WI38 (cell line): ENCODE measurements around the gene OCIAD2.
"Not testable (repeated sequence)": the region's sequence is repeated elsewhere in the genome, so short reads cannot be mapped to it uniquely, and the experiment has no call there.

Experiments used
- H3K4me3 ChIP-seq: 2 replicates; pipeline ENCODE4 v1.5.1; 2011; ENCODE audit warnings: low read depth, mild to moderate bottlenecking, control low read depth, low read length
- CTCF ChIP-seq: IDR thresholded peaks from 2 replicates; pipeline ENCODE4 v1.5.1; 2012; ENCODE audit warnings: low read depth, mild to moderate bottlenecking, control low read depth, low read length

Gene OCIAD2

GRCh38 chr4:48853604-48854394, 52.8 kb downstream of the OCIAD2 start:
- H3K4me3 ChIP-seq, result no peak overlapping the region
- no peak for TF ChIP-seq CTCF

- TF ChIP-seq CTCF, result no peak
- H3K4me3 ChIP-seq, result no peak overlapping the region
Observed at GRCh38 chr4:48851651-48852050, 54.9 kb downstream of the OCIAD2 start.

- H3K4me3 ChIP-seq, result not testable (repeated sequence)
Observed at GRCh38 chr4:48848799-48849198, 57.8 kb downstream of the OCIAD2 start.

- no peak for TF ChIP-seq CTCF
- H3K4me3 ChIP-seq, result no peak overlapping the region
Observed at GRCh38 chr4:48844843-48845242, 61.7 kb downstream of the OCIAD2 start.

- no peak overlapping the region for H3K4me3 ChIP-seq
- TF ChIP-seq CTCF, result no peak
Observed at GRCh38 chr4:48841045-48841827, 65.3 kb downstream of the OCIAD2 start.

- H3K4me3 ChIP-seq, result no peak overlapping the region
- no peak for TF ChIP-seq CTCF
Observed at GRCh38 chr4:48836658-48837057, 69.9 kb downstream of the OCIAD2 start.
